GM12878 (cell line): Measurements from ENCODE around the gene YJU2.

Experiments
- CREB1 ChIP-seq: IDR thresholded peaks from 2 replicates; pipeline ENCODE4 v1.6.1; 2012; ENCODE audit warnings: low read depth, mild to moderate bottlenecking, inconsistent platforms
- CTCF ChIP-seq, 3 experiments: IDR thresholded peaks in 2 of 3; conservative IDR thresholded peaks in 1 of 3; 2 replicates each; pipeline ENCODE4 v1.5.1; 2011; ENCODE audit warnings: low read depth in 3 of 3, low read length in 3 of 3, mild to moderate bottlenecking in 3 of 3, control low read depth in 2 of 3, moderate library complexity in 2 of 3, inconsistent platforms in 1 of 3, mixed read lengths in 1 of 3; ENCODE audit not compliant: control insufficient read depth in 2 of 3, insufficient read depth in 1 of 3; ENCODE audit errors: extremely low read depth in 1 of 3
- ESRRA ChIP-seq: IDR thresholded peaks from 2 replicates; pipeline ENCODE4 v1.6.1; 2012; ENCODE audit warnings: mild to moderate bottlenecking, low read length, improper control_type of control experiment
- SRF ChIP-seq, 2 experiments: IDR thresholded peaks; 2 replicates each; pipeline ENCODE4 v1.6.1; 2011; ENCODE audit warnings: low read depth in 2 of 2, low read length in 2 of 2, mild to moderate bottlenecking in 1 of 2, moderate library complexity in 1 of 2

GRCh38 chr19:4201798-4202197 lies 45.1 kb upstream of the YJU2 start:
- TF ChIP-seq CTCF (IDR thresholded peaks at IDR 0.05 in 2 of 3, conservative IDR thresholded peaks at IDR 0.05 in 1 of 3; ENCODE audit: control insufficient read depth in 2 of 3, extremely low read depth in 1 of 3, insufficient read depth in 1 of 3, low read depth in 3 of 3, low read length in 3 of 3) (no peak), ESRRA (no peak), CREB1 (no peak), SRF (IDR thresholded peaks at IDR 0.05; ENCODE audit: low read depth in 2 of 2, low read length in 2 of 2) (no peak)
